Measurements from ENCODE around the gene CIDEA.

GRCh38 chr18:12238826-12239225 is 15.3 kb upstream of the CIDEA start:
- no peak for TF ChIP-seq CTCF (conservative IDR thresholded peaks at IDR 0.05 in 1 of 2, IDR thresholded peaks at IDR 0.05 in 1 of 2; ENCODE audit: low read depth in 1 of 2, low read length in 2 of 2)
- TF ChIP-seq EZH2 (IDR thresholded peaks at IDR 0.05; ENCODE audit: low read length, missing control alignments), result no peak
